Omental fat pad (tissue), 4 donors: ENCODE data around the gene SLC24A3. TPM values are rescaled to one million over a fixed set of nuclear protein-coding genes. Genes with fewer than 3 reads are reported as not detected.

Source experiments
- ATAC-seq: fragments of 150-250 bp; one replicate; pipeline ENCODE4 v1.9.1; 2016; ENCODE audit warnings: mild to moderate bottlenecking, moderate library complexity; ENCODE audit not compliant: low FRiP score
- DNase-seq: peaks from one replicate; pipeline ENCODE4 v3.0.0-alpha.2; 2019; ENCODE audit warnings: low spot score
- CTCF ChIP-seq, 3 donors: fragments of 450-650 bp; IDR thresholded peaks; one replicate each; pipeline ENCODE4 v1.5.1; 2016 to 2017; ENCODE audit warnings: antibody characterized with exemption in 3 of 3, mild to moderate bottlenecking in 3 of 3, moderate library complexity in 2 of 3
- total RNA-seq, 4 donors: library from RNA; depleted of rRNA; stranded (reverse); fragments of >200 nt; gene quantifications; one replicate each; pipeline ENCODE4 v1.1.0, GENCODE V29; 2016

The SLC24A3 gene
- total RNA-seq, 4 donors from 2014 or later: 6.3 to 14.0 (median 9.2) TPM

GRCh38 chr20:19769507-19769906 is 557.1 kb downstream of the SLC24A3 start:
- TF ChIP-seq CTCF (IDR thresholded peaks at IDR 0.05): no peak
- DNase-seq (no peak), ATAC-seq (no peak)

- TF ChIP-seq CTCF (IDR thresholded peaks at IDR 0.05): no peak
- DNase-seq (no peak), ATAC-seq (no peak)
Observed at GRCh38 chr20:19770375-19770774, 557.9 kb downstream of the SLC24A3 start.

- ATAC-seq (no peak), DNase-seq (no peak)
- TF ChIP-seq CTCF (IDR thresholded peaks at IDR 0.05): no peak
Observed at GRCh38 chr20:19771031-19771430, 558.6 kb downstream of the SLC24A3 start.
